H1 (cell line): Measurements from ENCODE around the gene LRRTM4. TPM values are rescaled to one million over a fixed set of nuclear protein-coding genes. Genes with fewer than 3 reads are reported as not detected.
"Not testable (repeated sequence)": the region's sequence is repeated elsewhere in the genome, so short reads cannot be mapped to it uniquely, and the experiment has no call there.

Experiments
- CTCF ChIA-PET: fragments of 300-600 bp; sonication (Branson Sonifier 250); formaldehyde crosslinking; loops from one replicate; lab custom pipeline; 2021; ENCODE audit not compliant: partially characterized antibody; lab: Charles Lee
- POLR2A ChIA-PET: fragments of 300-600 bp; sonication (Branson Sonifier 250); formaldehyde crosslinking; loops from one replicate; lab custom pipeline; 2021; ENCODE audit warnings: inconsistent platforms; ENCODE audit not compliant: partially characterized antibody; lab: Charles Lee
- DNase-seq, 2 experiments: peaks; one replicate each; pipeline versions ENCODE4 v3.0.0 to v3.0.0-alpha.2; 2010 to 2022; ENCODE audit warnings: low spot score in 2 of 2, low read depth in 1 of 2, mixed read lengths in 1 of 2
- FAIRE-seq: peaks from 2 replicates; lab custom pipeline; 2011; peaks lifted over from hg19 to GRCh38; lab: Jason Lieb, UNC
- H2AFZ ChIP-seq: 2 replicates; pipeline ENCODE4 v1.8.1; 2012; ENCODE audit warnings: low read length, inconsistent platforms
- H2AK5ac ChIP-seq: 2 replicates; pipeline ENCODE4 v1.6.1; 2013; ENCODE audit warnings: low read depth, low read length
- H2BK120ac ChIP-seq: replicated peaks from 2 replicates; pipeline ENCODE3; 2013; ENCODE audit warnings: low read depth, low read length, inconsistent platforms
- H2BK12ac ChIP-seq: 2 replicates; pipeline ENCODE4 v1.6.1; 2013; ENCODE audit warnings: low read depth, low read length
- H2BK15ac ChIP-seq: 2 replicates; pipeline ENCODE4 v1.6.1; 2013; ENCODE audit warnings: low read length
- H2BK20ac ChIP-seq: 2 replicates; pipeline ENCODE4 v1.6.1; 2013; ENCODE audit warnings: low read length
- H2BK5ac ChIP-seq: 2 replicates; pipeline ENCODE4 v1.6.1; 2013; ENCODE audit warnings: low read depth, low read length
- H3K14ac ChIP-seq: 2 replicates; pipeline ENCODE4 v1.6.1; 2013; ENCODE audit warnings: inconsistent platforms; ENCODE audit not compliant: insufficient read length
- H3K18ac ChIP-seq: 2 replicates; pipeline ENCODE4 v1.6.1; 2013; ENCODE audit warnings: low read length; ENCODE audit errors: extremely low read depth
- H3K23ac ChIP-seq: 2 replicates; pipeline ENCODE4 v1.6.1; 2013; ENCODE audit warnings: inconsistent platforms; ENCODE audit not compliant: insufficient read length
- H3K23me2 ChIP-seq: 2 replicates; pipeline ENCODE4 v1.6.1; 2013; ENCODE audit warnings: low read depth, low read length
- H3K27ac ChIP-seq: 2 replicates; pipeline ENCODE4 v1.6.1; 2011; ENCODE audit warnings: low read depth, low read length, inconsistent platforms
- H3K27me3 ChIP-seq, 4 experiments: replicated peaks in 1 of 4; 1 replicate in 1 of 4; 2 replicates in 3 of 4; pipeline versions ENCODE4 v1.6.1 to v1.8.1; 2011 to 2013; ENCODE audit warnings: low read length in 3 of 4, mild to moderate bottlenecking in 3 of 4, inconsistent platforms in 2 of 4, mixed read lengths in 2 of 4, moderate library complexity in 1 of 4; ENCODE audit not compliant: control insufficient read depth in 3 of 4, insufficient read depth in 3 of 4; ENCODE audit errors: extremely low read depth in 1 of 4
- H3K36me3 ChIP-seq, 4 experiments: 2 replicates each; pipeline versions ENCODE4 v1.6.1 to v1.8.1; 2011 to 2013; ENCODE audit warnings: mild to moderate bottlenecking in 4 of 4, low read length in 3 of 4, moderate library complexity in 2 of 4, control low read depth in 1 of 4, inconsistent platforms in 1 of 4; ENCODE audit not compliant: insufficient read depth in 4 of 4, control insufficient read depth in 2 of 4
- H3K4ac ChIP-seq: replicated peaks from 2 replicates; pipeline ENCODE3; 2013; ENCODE audit warnings: low read length, low read depth, mixed read lengths, inconsistent platforms; ENCODE audit not compliant: insufficient read length
- H3K4me1 ChIP-seq, 4 experiments: replicated peaks in 1 of 4; 1 replicate in 1 of 4; 2 replicates in 3 of 4; pipeline versions ENCODE4 v1.6.1 to v1.8.1; 2011 to 2013; ENCODE audit warnings: low read length in 3 of 4, inconsistent platforms in 2 of 4, mixed read lengths in 1 of 4; ENCODE audit not compliant: insufficient read depth in 4 of 4, control insufficient read depth in 3 of 4
- H3K4me2 ChIP-seq, 2 experiments: 2 replicates each; pipeline versions ENCODE4 v1.6.1 to v1.8.1; 2011 to 2013; ENCODE audit warnings: low read depth in 2 of 2, low read length in 2 of 2, control low read depth in 1 of 2, inconsistent platforms in 1 of 2, mild to moderate bottlenecking in 1 of 2; ENCODE audit not compliant: insufficient read depth in 1 of 2
- H3K4me3 ChIP-seq, 4 experiments: fragments of 200-600, 300-600 bp in 1 of 4; sonication (generic), shearing (Covaris generic), sonication (Bioruptor Twin) in 1 of 4; 2 replicates each; pipeline versions ENCODE4 v1.5.1 to v1.8.1; 2011 to 2016; ENCODE audit warnings: low read length in 4 of 4, low read depth in 3 of 4, control low read depth in 2 of 4, inconsistent platforms in 2 of 4, mild to moderate bottlenecking in 2 of 4, mixed read lengths in 1 of 4, moderate library complexity in 1 of 4; ENCODE audit not compliant: insufficient read depth in 2 of 4; ENCODE audit errors: extremely low read depth in 1 of 4
- H3K56ac ChIP-seq: replicated peaks from 2 replicates; pipeline ENCODE3; 2013; ENCODE audit warnings: low read depth, mild to moderate bottlenecking, mixed read lengths, low read length, inconsistent platforms; ENCODE audit not compliant: insufficient read length
- H3K79me1 ChIP-seq: 2 replicates; pipeline ENCODE4 v1.6.1; 2013; ENCODE audit warnings: low read depth, low read length, control low read depth
- H3K79me2 ChIP-seq, 2 experiments: 2 replicates each; pipeline versions ENCODE4 v1.6.1 to v1.8.1; 2012 to 2013; ENCODE audit warnings: low read length in 2 of 2, mild to moderate bottlenecking in 2 of 2, inconsistent platforms in 1 of 2; ENCODE audit not compliant: insufficient read depth in 2 of 2, control insufficient read depth in 1 of 2
- H3K9ac ChIP-seq, 4 experiments: replicated peaks in 1 of 4; 1 replicate in 1 of 4; 2 replicates in 3 of 4; pipeline versions ENCODE4 v1.6.1 to v1.8.1; 2011 to 2013; ENCODE audit warnings: low read depth in 3 of 4, low read length in 3 of 4, control low read depth in 2 of 4, mild to moderate bottlenecking in 2 of 4, moderate library complexity in 2 of 4, inconsistent platforms in 1 of 4; ENCODE audit errors: extremely low read depth in 1 of 4
- H3K9me3 ChIP-seq, 2 experiments: 2 replicates each; pipeline versions ENCODE4 v1.6.1 to v1.8.1; 2012 to 2013; ENCODE audit warnings: mild to moderate bottlenecking in 2 of 2, moderate library complexity in 2 of 2, control low read depth in 1 of 2, inconsistent platforms in 1 of 2, low read depth in 1 of 2, low read length in 1 of 2, mixed read lengths in 1 of 2; ENCODE audit not compliant: insufficient read depth in 2 of 2
- H4K20me1 ChIP-seq, 2 experiments: replicated peaks in 1 of 2; 2 replicates each; pipeline versions ENCODE3 to v1.8.1; 2011 to 2013; ENCODE audit warnings: inconsistent platforms in 2 of 2, low read length in 2 of 2, mild to moderate bottlenecking in 1 of 2; ENCODE audit not compliant: insufficient read depth in 2 of 2, control insufficient read depth in 1 of 2
- H4K5ac ChIP-seq: 2 replicates; pipeline ENCODE4 v1.6.1; 2013; ENCODE audit warnings: low read length, low read depth, mixed read lengths, inconsistent platforms; ENCODE audit not compliant: insufficient read length
- H4K8ac ChIP-seq: 2 replicates; pipeline ENCODE4 v1.8.0; 2013; ENCODE audit warnings: mild to moderate bottlenecking, moderate library complexity, low read length, inconsistent platforms; ENCODE audit not compliant: insufficient read depth; ENCODE audit errors: extremely low read depth
- H4K91ac ChIP-seq: replicated peaks from 2 replicates; pipeline ENCODE3; 2013; ENCODE audit warnings: low read length, mixed read lengths, inconsistent platforms; ENCODE audit not compliant: insufficient read length
- polyA plus RNA-seq, 7 experiments: library from polyadenylated mRNA; depleted of rRNA in 3 of 7; stranded (reverse) in 5 of 7; unstranded in 2 of 7; fragments of >200 nt in 5 of 7; fragments of 200-250 nt in 2 of 7; gene quantifications; 1 replicate in 5 of 7; 2 replicates in 1 of 7; 4 replicates in 1 of 7; pipeline versions ENCODE4 v1.2.1 to v1.2.3, GENCODE V29; 2011 to 2013; ENCODE audit warnings: missing spikeins in 2 of 7, mixed read lengths in 2 of 7
- total RNA-seq: library from RNA; stranded (reverse); fragmentation: NEBNext Ultra II Directional; extraction: Animal tissue kit (Norgen Biotek cat#: 25700); gene quantifications from 2 replicates; pipeline ENCODE4 v1.2.1, GENCODE V29; 2021

The LRRTM4 gene
- total and polyA plus RNA-seq, 2 of the 8 experiments (the other 6 are each of a cell fraction or from before 2014, with no cell fraction given), result 3.6 to 9.5 TPM

GRCh38 chr2:77164021-77164420 lies 358.2 kb downstream of the LRRTM4 start:
- H3K4ac ChIP-seq, CTCF ChIA-PET, H3K23me2 ChIP-seq: not testable (repeated sequence)

More at GRCh38 chr2:77164021-77164420, 358.2 kb downstream of the LRRTM4 start:
- H3K9ac ChIP-seq, H3K79me2 ChIP-seq, H3K79me1 ChIP-seq, H2BK12ac ChIP-seq, FAIRE-seq, H3K23ac ChIP-seq, H4K8ac ChIP-seq, H3K36me3 ChIP-seq, DNase-seq, H3K14ac ChIP-seq, H3K4me2 ChIP-seq, H4K20me1 ChIP-seq, H3K4me3 ChIP-seq, H3K18ac ChIP-seq, H2BK20ac ChIP-seq, H3K56ac ChIP-seq, H2BK15ac ChIP-seq, H2AFZ ChIP-seq, H4K91ac ChIP-seq, H2BK5ac ChIP-seq, H4K5ac ChIP-seq, H2AK5ac ChIP-seq, H3K27ac ChIP-seq, H2BK120ac ChIP-seq, H3K4me1 ChIP-seq, H3K27me3 ChIP-seq: not testable (repeated sequence)
- POLR2A ChIA-PET, result interaction anchor here (1.3 kb wide), 1 partner anchor 11 kb away, joined by 3 read pairs; no protein-coding TSS in a partner anchor
- H3K9me3 ChIP-seq, result peaks cover 17 to 19% of the 10 kb centered on the region in 2 experiments
